Measurements from ENCODE around the gene ENG. TPM values are rescaled to one million over a fixed set of nuclear protein-coding genes. Genes with fewer than 3 reads are reported as not detected.

Gene ENG
- total RNA-seq, 2 experiments from 2014 or later = 10.5 to 11.6 TPM

DNA sequence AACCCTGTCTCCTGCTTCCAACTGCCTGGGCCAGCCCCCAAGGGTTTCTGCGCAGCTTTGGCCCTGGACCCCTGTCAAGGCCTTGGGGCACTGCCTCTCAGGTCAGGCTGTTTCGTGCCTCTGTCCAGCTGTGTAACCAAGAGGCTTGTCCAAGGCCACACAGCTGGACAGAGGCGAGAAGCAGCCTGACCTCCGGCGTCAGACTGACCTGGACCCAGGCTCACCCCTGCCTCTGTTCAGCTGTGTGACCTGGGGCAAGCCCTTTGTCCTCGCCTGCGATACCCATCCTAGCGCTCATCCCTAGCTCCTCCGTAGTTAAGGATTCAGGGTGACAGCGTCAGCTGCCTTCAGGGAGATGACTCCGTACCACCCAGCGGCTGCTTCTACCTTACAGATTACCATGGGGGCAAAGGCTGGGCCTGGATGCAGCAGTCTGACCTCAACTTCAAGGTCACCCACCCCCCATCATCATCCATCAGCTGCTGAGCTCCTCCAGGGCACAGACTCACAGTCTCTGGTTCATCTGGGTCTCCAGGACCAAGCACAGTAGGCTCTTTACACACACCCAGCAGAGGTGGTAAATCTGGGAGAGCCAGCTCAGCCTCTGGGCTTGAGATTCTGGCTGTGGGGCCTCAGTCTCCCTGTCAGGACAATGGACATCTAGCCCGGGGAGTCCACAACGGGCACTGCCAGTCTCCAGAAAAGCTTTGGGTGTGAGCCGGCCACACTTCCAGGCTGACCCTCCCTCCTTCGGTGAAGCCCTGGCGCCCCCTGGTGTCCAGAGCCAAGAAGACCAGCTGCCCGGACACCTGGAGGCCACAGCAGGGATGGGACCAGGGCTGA, 15.1 kb upstream of the ENG start:
- Mint-ChIP-seq H3K27ac (no peak overlapping the region), H3K9me3 (no peaks in the 10 kb centered on the region), H3K4me1 (ENCODE audit: low read depth) (peaks cover 14% of the 10 kb centered on the region), H3K4me3 (no peak overlapping the region), H3K27me3 (ENCODE audit: low read depth) (no peaks in the 10 kb centered on the region), H3K36me3 (ENCODE audit: low read depth) (no peaks in the 10 kb centered on the region)
- CTCF ChIA-PET = interaction anchor here (0.5 to 4.8 kb wide), 48 partner anchors 9 to 835 kb away, joined by 3 to 56 read pairs (median 4); partner anchors contain the start of genes CDK9, ENG, PTRH1 and SH2D3C
- intact Hi-C loops (cut with micrococcal nuclease) = loop anchor here (1.0 to 5.0 kb wide), 5 partner anchors 51 to 367 kb away; partner anchors contain the start of genes CDK9, FPGS and TOR2A
- peak; percentile 88 for DNase-seq

DNA sequence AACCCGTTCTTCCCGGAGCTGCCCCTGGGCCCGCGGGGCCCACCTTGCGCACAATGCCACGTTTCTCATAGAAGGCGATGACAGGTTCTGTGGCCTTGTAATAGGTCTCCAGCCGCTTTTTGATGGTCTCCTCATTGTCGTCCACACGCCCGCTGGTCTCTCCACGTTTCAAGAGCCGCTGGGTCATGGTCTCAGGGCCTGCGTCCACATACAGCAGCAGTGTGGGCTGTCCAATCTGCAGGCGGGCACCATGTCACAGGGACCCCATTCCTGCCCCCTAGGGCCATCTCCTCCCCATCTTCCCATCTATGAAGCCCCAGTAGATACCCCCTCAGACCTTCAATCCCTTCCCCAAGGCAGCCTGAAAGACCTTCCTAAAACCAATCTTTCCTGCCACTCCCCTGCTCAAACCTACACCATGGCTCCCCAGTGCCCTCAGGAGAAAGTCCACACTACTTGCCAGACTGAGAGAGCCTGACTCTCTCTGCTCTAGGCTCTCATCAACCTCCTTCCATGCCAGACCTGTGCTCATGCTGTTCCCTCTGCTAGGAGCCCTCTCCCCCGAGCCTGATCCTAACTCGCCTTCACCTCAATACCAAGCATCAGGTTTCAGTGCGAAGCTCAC, 13.9 kb upstream of the ENG start:
- intact Hi-C loops (cut with micrococcal nuclease) = loop anchor here (5.0 kb wide), 2 partner anchors 66 to 366 kb away; partner anchors contain the start of gene FPGS
- Mint-ChIP-seq H3K4me1 (ENCODE audit: low read depth) (peaks cover 14% of the 10 kb centered on the region), H3K36me3 (ENCODE audit: low read depth) (no peaks in the 10 kb centered on the region), H3K4me3 (no peak overlapping the region), H3K27ac (no peak overlapping the region), H3K9me3 (no peaks in the 10 kb centered on the region), H3K27me3 (ENCODE audit: low read depth) (no peaks in the 10 kb centered on the region)
- DNase-seq = no peak
- CTCF ChIA-PET = interaction anchor here (1.1 to 4.8 kb wide), 12 partner anchors 8 to 187 kb away, joined by 3 to 56 read pairs (median 14); partner anchors contain the start of genes CDK9, ENG, ST6GALNAC4 and TOR2A

DNA sequence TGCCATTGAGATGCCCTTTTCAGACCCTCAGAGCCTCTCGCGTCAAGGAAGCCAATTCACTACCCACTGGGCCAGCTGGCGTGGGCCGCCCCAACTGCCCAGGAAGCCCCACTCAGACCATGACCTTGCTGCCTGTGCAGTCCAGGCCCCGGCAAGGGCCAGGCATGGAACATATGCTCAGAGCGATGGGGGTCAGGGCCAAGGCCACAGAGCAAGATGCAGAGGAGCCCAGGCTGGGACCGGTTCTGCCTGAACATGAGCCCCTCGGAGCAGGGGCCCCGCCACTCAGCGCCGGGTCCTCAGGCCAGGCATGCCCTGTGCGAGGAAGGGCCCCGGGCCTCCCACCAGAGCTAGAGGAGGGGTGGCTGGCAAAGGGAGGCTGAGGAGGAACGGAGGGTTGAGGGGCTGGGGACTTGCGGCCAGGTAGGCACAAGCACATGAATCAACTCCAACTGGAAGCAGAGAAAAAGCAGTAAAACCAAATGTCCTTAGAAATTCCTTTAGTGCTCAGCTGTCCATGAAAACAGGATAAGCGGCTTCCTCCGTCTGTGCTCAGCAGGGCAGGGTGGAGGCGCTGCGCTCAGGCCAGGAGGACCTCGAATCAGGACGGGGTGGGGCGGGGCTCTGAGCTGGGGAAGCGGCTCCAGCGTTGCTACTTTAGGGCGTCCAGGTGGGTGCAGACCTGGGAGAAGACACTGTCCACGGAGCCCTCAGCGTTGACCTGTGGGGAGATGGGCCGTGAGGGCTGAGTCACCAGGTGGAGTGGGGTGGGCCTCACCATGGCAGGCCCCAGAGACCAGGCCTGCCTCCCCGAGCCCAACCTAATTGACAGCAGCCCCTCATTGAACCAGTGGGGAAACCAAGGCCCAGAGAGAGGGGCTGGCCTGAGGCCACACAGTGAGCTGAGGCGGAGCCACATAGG, 13.2 kb upstream of the ENG start:
- CTCF ChIA-PET = interaction anchor here (0.6 to 4.8 kb wide), 5 partner anchors 9 to 292 kb away, joined by 3 to 56 read pairs (median 12); partner anchors contain the start of genes CDK9 and ST6GALNAC4
- intact Hi-C loops (cut with micrococcal nuclease) = loop anchor here (5.0 kb wide), 2 partner anchors 65 to 365 kb away; partner anchors contain the start of gene FPGS
- DNase-seq = no peak
- Mint-ChIP-seq H3K4me3 (no peak overlapping the region), H3K4me1 (ENCODE audit: low read depth) (peaks cover 20% of the 10 kb centered on the region), H3K27ac (no peak overlapping the region), H3K9me3 (no peaks in the 10 kb centered on the region), H3K36me3 (ENCODE audit: low read depth) (no peaks in the 10 kb centered on the region), H3K27me3 (ENCODE audit: low read depth) (no peaks in the 10 kb centered on the region)

DNA sequence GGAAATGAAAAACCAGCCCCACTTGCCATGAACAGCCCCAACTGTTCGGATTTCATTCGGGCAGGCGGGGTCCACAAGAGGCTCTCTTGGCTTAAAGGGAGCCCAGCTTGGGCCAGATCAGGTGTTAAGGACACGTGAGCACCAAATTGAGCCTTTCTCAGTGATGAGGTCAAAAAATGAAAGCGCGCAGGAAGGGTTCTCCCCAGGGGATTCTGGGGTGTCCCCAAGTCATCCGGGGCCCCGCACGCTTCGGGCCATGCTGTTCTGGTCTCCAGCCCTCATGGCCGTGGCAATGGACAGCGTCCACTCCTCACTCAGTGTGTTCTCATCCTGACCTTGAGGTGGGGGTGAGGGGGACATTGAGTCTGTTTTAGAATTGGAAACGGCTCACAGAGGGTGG, 12.1 kb upstream of the ENG start:
- Mint-ChIP-seq H3K4me3 (no peak overlapping the region), H3K27me3 (ENCODE audit: low read depth) (no peaks in the 10 kb centered on the region), H3K9me3 (no peaks in the 10 kb centered on the region), H3K27ac (no peak overlapping the region), H3K4me1 (ENCODE audit: low read depth) (peaks cover 31% of the 10 kb centered on the region), H3K36me3 (ENCODE audit: low read depth) (no peaks in the 10 kb centered on the region)
- DNase-seq = no peak
- CTCF ChIA-PET = interaction anchor here (1.3 to 4.8 kb wide), 2 partner anchors 10 to 52 kb away, joined by 3 to 56 read pairs; partner anchors contain the start of gene ST6GALNAC4
- intact Hi-C loops (cut with micrococcal nuclease) = loop anchor here (5.0 kb wide), 2 partner anchors 64 to 364 kb away; partner anchors contain the start of gene FPGS

DNA sequence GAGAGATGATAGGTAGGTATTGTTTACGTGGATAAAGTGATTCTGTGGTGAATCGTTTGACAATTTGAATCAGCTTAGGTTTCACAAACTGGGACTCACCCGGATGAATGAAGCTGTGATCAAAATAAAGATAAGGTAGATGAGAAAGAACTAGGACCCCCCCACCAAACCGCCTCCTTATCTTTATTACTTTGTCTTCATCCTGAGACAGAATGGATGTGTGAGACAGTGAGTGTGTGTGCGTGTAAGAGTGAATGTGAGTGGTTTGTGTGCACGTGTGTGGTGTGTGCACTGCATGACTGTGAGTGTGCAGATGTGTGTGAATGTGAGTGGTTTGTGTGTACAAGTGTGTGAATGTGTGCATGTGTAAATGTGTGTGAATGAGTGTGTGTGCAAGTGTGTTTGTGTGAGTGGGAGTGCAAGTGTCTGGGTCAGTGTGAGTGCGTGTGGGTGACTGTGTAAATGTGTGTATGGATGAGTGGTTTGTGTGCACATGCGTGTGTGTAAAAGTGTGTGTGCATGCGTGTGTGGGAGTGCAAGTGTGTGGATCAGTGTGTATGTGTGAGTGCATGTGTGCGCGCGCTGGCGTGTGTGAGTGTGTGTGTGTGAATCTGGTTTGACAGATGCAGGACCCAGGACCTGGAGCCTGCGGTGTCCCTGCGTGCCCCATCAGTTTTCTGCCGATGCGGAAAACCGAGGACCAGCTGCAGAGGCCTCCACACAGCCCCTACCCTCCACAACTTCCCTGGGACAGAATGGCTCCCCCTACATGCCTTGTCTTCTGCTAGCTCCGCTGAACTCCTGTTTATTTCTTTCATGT, 11.4 kb upstream of the ENG start:
- peaks cover 37% of the 10 kb centered on the region for H3K4me1 Mint-ChIP-seq (ENCODE audit: low read depth)
- peak; percentile 55 for DNase-seq

DNA sequence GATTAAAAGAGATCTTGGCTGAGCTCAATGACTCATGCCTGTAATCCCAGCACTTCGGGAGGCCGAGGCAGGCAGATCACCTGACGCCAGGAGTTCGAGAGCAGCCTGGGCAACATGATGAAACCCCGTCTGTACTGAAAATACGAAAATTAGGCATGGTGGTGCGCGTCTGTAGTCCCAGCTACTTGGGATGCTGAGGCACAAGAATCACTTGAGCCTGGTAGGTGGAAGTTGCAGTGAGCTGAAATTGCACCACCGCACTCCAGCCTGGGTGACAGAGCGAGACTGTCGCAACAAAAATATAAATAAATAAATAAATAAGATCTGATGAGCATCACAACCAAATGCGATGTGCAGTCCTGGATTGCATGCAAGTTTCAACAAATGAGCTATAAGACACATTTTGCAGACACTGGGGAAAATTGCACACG, 8.7 kb upstream of the ENG start:
- CTCF ChIA-PET = interaction anchor here (0.6 to 1.6 kb wide), 5 partner anchors 12 to 197 kb away, joined by 3 to 5 read pairs (median 3); no protein-coding TSS in a partner anchor
- Mint-ChIP-seq H3K27me3 (ENCODE audit: low read depth) (no peaks in the 10 kb centered on the region), H3K4me3 (no peak overlapping the region), H3K27ac (no peak overlapping the region), H3K36me3 (ENCODE audit: low read depth) (no peaks in the 10 kb centered on the region), H3K4me1 (ENCODE audit: low read depth) (peaks cover 42% of the 10 kb centered on the region), H3K9me3 (no peaks in the 10 kb centered on the region)
- no peak for DNase-seq
- intact Hi-C loops (cut with micrococcal nuclease) = no loop called here

More for the DNA sequence above, 11.4 kb upstream of the ENG start:
- Mint-ChIP-seq H3K36me3 (ENCODE audit: low read depth) (no peaks in the 10 kb centered on the region), H3K27me3 (ENCODE audit: low read depth) (no peaks in the 10 kb centered on the region), H3K9me3 (no peaks in the 10 kb centered on the region), H3K27ac (no peak overlapping the region), H3K4me3 (no peak overlapping the region)
- CTCF ChIA-PET = interaction anchor here (1.9 to 4.8 kb wide), 2 partner anchors 53 to 131 kb away, joined by 5 to 56 read pairs; partner anchors contain the start of genes ST6GALNAC4 and TOR2A
- intact Hi-C loops (cut with micrococcal nuclease) = loop anchor here (5.0 kb wide), 2 partner anchors 64 to 364 kb away; partner anchors contain the start of gene FPGS

DNA sequence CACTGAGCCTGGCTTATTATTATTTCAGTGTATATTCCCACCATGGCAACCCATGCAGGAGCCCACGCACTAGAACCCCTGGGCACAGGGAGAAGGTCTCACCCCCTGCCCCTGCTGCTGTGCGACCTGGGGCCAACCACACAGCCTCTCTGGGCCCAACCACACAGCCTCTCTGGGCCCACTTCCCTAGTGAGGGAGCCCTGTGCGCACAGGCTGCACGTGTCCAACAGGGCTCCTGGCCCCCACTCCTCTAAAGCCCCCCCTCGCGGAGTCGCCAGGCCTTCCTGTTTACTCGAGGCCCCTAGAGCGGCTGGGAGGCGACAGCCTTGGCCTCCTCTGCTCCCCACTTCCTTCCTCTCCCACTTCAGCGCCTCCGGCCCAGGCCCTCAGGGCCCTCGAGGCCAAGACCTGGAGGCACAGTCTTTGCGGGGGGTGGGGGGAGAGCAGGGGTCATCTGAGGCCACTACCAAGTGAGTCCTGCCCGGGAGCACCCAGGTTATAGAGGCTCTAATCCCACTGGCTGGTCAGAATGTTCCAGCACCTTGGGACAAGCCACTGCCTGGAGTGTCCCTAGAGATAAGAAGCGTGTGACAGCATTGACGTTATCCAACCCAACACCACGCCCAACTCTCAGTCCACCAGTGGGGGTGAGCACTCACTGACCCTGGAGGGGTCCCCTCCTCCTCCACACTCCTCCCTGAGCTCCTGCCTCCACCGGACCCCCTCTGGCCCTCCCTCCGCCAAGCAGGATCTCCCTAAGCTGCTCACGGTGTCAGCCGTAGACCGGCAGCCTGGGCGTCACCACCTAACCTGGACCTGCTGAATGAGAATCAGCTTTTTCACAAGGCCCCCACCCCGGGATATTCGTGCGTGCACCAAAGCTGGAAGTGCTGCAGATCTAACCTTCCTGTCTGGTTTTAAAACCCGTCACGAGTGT, 7.9 kb upstream of the ENG start:
- Mint-ChIP-seq H3K9me3 (no peaks in the 10 kb centered on the region), H3K4me3 (no peak overlapping the region), H3K36me3 (ENCODE audit: low read depth) (no peaks in the 10 kb centered on the region), H3K4me1 (ENCODE audit: low read depth) (peaks cover 42% of the 10 kb centered on the region), H3K27me3 (ENCODE audit: low read depth) (no peaks in the 10 kb centered on the region), H3K27ac (peak overlapping the region; percentile 54)
- peak; percentile 59 for DNase-seq
- intact Hi-C loops (cut with micrococcal nuclease) = no loop called here
- CTCF ChIA-PET = interaction anchor here (0.9 to 3.7 kb wide), 4 partner anchors 7 to 78 kb away, joined by 3 to 15 read pairs (median 4); no protein-coding TSS in a partner anchor

DNA sequence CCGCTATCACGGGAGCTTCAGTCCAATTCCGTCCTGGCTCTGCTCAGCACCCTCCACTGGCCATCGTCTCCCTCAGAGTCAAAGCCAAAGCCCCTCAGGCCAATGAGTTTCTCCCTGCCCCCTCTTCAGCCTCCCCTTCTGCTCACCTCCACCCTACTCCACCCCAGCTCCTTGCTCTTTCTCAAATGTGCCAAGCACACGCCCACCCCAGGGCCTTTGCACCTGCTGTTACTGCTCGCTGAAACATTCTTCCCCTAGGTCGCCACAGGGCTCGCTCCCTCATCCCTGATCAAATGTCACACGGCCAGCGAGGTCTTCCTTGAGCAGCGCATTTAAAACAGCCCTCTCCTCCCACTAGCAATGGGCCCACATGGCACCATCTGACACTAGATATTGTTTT, 6.3 kb upstream of the ENG start:
- CTCF ChIA-PET = interaction anchor here (3.7 kb wide), 1 partner anchor 9 kb away, joined by 15 read pairs; no protein-coding TSS in a partner anchor
- Mint-ChIP-seq H3K4me3 (no peak overlapping the region), H3K27me3 (ENCODE audit: low read depth) (no peaks in the 10 kb centered on the region), H3K4me1 (ENCODE audit: low read depth) (peaks cover 44% of the 10 kb centered on the region), H3K36me3 (ENCODE audit: low read depth) (no peaks in the 10 kb centered on the region), H3K27ac (no peak overlapping the region), H3K9me3 (no peaks in the 10 kb centered on the region)
- no peak for DNase-seq
- intact Hi-C loops (cut with micrococcal nuclease) = no loop called here

DNA sequence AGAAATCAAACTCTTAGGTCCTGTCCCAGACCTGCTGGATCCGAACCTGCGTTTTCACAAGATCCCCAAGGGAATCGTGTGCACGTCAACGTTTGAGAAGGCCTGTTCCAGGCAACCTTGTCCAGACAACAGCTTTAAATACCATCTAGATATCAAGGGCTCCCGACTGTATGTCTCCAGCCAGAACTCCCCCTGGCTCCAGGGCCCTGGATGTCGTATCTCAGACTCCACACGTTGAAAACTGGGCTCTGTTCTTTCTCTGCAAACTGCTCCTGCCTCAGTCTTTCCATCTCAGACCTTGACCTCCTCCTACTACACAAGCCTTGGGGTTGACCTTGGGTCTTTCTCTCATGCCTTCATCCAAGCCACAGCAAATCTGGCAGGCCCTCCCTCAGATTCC, 5.8 kb upstream of the ENG start:
- no peak overlapping the region for H3K27ac Mint-ChIP-seq
- no peaks in the 10 kb centered on the region for H3K9me3 Mint-ChIP-seq
- H3K36me3 Mint-ChIP-seq (ENCODE audit: low read depth) = no peaks in the 10 kb centered on the region
- DNase-seq = no peak
- no peaks in the 10 kb centered on the region for H3K27me3 Mint-ChIP-seq (ENCODE audit: low read depth)
- no peak overlapping the region for H3K4me3 Mint-ChIP-seq
- intact Hi-C loops (cut with micrococcal nuclease) = no loop called here
- CTCF ChIA-PET = interaction anchor here (3.7 kb wide), 1 partner anchor 9 kb away, joined by 15 read pairs; no protein-coding TSS in a partner anchor
- peaks cover 41% of the 10 kb centered on the region for H3K4me1 Mint-ChIP-seq (ENCODE audit: low read depth)

DNA sequence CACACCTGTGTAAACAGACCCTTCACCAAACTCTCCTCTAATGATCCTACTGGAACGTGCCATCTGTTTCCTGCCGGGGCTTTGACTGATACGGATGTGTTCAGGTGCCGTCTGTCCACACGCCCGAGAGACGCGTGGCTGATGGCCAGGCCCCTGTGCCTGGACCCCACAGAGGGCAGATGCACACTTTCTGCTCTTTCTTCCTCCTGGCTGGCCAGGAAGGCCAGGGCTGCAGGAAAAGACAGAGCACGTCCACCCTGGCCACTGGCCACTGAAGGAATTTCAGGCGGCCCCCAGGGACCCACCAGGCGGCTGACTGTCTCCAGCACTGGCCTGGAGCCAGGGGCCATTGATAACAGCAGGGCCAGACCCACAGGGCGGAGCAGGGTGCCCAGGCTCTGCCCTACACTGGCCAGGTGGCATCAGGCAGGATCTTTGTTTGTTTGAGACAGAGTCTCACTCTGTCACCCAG, 3.6 kb upstream of the ENG start:
- no peaks in the 10 kb centered on the region for H3K9me3 Mint-ChIP-seq
- no peaks in the 10 kb centered on the region for H3K27me3 Mint-ChIP-seq (ENCODE audit: low read depth)
- H3K27ac Mint-ChIP-seq = no peak overlapping the region
- intact Hi-C loops (cut with micrococcal nuclease) = no loop called here
- no peak for DNase-seq
- CTCF ChIA-PET = no interaction called here
- no peaks in the 10 kb centered on the region for H3K36me3 Mint-ChIP-seq (ENCODE audit: low read depth)
- H3K4me3 Mint-ChIP-seq = no peak overlapping the region
- peaks cover 46% of the 10 kb centered on the region for H3K4me1 Mint-ChIP-seq (ENCODE audit: low read depth)
